Heart right ventricle (tissue), 16 donors: ENCODE results near the gene ISL2. TPM values are rescaled to one million over a fixed set of nuclear protein-coding genes. Genes with fewer than 3 reads are reported as not detected.

Experiments
- ATAC-seq, 8 donors: fragments of 200-7000 bp; cut with Tn5 transposase; one replicate each; pipeline ENCODE4 v1.9.1; 2020; ENCODE audit warnings: mild to moderate bottlenecking in 8 of 8, moderate library complexity in 8 of 8, moderate number of reproducible peaks in 1 of 8
- DNase-seq, 2 donors: peaks; one replicate each; pipeline ENCODE4 v3.0.0-alpha.2; 2020
- H3K27ac ChIP-seq, 10 donors: fragments of 200-600 bp; sonication (generic) in 2 of 10; one replicate each; pipeline versions ENCODE4 v1.5.0 to v1.8.0; 2020 to 2022; ENCODE audit warnings: mild to moderate bottlenecking in 3 of 10
- H3K27me3 ChIP-seq, 7 donors: fragments of 200-600 bp; one replicate each; pipeline ENCODE4 v1.8.0; 2021 to 2022; ENCODE audit warnings: mild to moderate bottlenecking in 2 of 7
- H3K36me3 ChIP-seq, 9 donors: fragments of 200-600 bp; sonication (generic) in 1 of 9; one replicate each; pipeline versions ENCODE4 v1.5.0 to v1.8.0; 2020 to 2022; ENCODE audit warnings: mild to moderate bottlenecking in 2 of 9
- H3K4me1 ChIP-seq, 9 donors: fragments of 200-600 bp; sonication (generic) in 1 of 9; one replicate each; pipeline versions ENCODE4 v1.5.0 to v1.8.0; 2020 to 2022; ENCODE audit warnings: mild to moderate bottlenecking in 4 of 9
- H3K4me3 ChIP-seq, 10 donors: fragments of 200-600 bp; sonication (generic) in 2 of 10; one replicate each; pipeline versions ENCODE4 v1.5.0 to v1.8.0; 2020 to 2022; ENCODE audit warnings: mild to moderate bottlenecking in 7 of 10, moderate library complexity in 2 of 10
- H3K9me3 ChIP-seq, 11 donors: fragments of 200-600 bp in 10 of 11; sonication (generic) in 2 of 11; one replicate each; pipeline versions ENCODE4 v1.5.0 to v1.8.0; 2013 to 2022; ENCODE audit warnings: mild to moderate bottlenecking in 2 of 11, control low read depth in 1 of 11, moderate library complexity in 1 of 11
- WGBS, 2 donors: extraction: QIAGEN DNeasy Blood & Tissue Kit; methylation state at CpG; one replicate each; pipeline ENCODE4 v1.1.7; 2013; ENCODE audit warnings: inconsistent platforms in 1 of 2; 5-methylcytosine and 5-hydroxymethylcytosine counted together
- intact Hi-C, 10 donors: fragments of 100-400 bp; cut with DNase I; formaldehyde crosslinking; loops; one replicate each; pipeline versions ENCODE4 v1.11.1 to v1.14.2; 2022
- polyA plus RNA-seq, 2 donors: library from polyadenylated mRNA; stranded (reverse); fragments of 200-250 nt; gene quantifications; one replicate each; pipeline ENCODE4 v1.2.3, GENCODE V29; 2013
- total RNA-seq, 10 donors: library from RNA; stranded (reverse); fragmentation: NEBNext Ultra II Directional in 3 of 10; extraction: Animal tissue kit (Norgen Biotek cat#: 25700) in 3 of 10; gene quantifications; one replicate each; pipeline versions ENCODE4 v1.2.1 to v1.2.4, GENCODE V29; 2021 to 2023
- TF ChIP-seq, protein P1 (sequence below), 9 donors: fragments of 200-600 bp; sonication (generic) in 2 of 9; IDR thresholded peaks; one replicate each; pipeline versions ENCODE4 v1.5.0 to v1.8.0; 2021 to 2022; ENCODE audit warnings: antibody characterized with exemption in 9 of 9, mild to moderate bottlenecking in 5 of 9, moderate library complexity in 1 of 9
- donor health status: Arrhythmogenic right ventricular cardiomyopathy.
- donor health status: ischemic (EF 13 %, LVEDD 7.1; RV severe dilation, severe dysfunction).
- donor health status: healthy with polysubstance abuse.
- donor health status: DM: no; HTN: yes; CAD: no.
- donor health status: DM: no; HTN: no; CAD: no.
- donor health status: ischemic (EF 25% LVEDD 6.9; RV normal size, moderate dysfunction).
- donor health status: ischemic (EF 25% LVEDD 5.7; RV mildly dilated, moderate dysfunction).
- donor health status: healthy.
- donor health status: DM: yes; HTN: yes; CAD: no.
- donor health status: Ischemic cardiomyopathy.
- donor health status: ischemic (EF 35%, LVEDD 5.7; RV mildly dilated, moderate dysfunction).
- donor health status: nonischemic (EF 11% LVEDD 7.7; RV severe dilation, severe dysfunction).
- donor health status: DM: yes; HTN: yes; CAD: no.
- donor health status: PGD.
- donor health status: ischemic (EF 29% LVEDD 5.4; RV normal size, mild dysfunction).
- donor health status: nonischemic (EF 23%, LVEDD 6.1; RV moderate dilation, normal function).

Gene ISL2
- total and polyA plus RNA-seq, 12 donors, result 0.16 TPM; not detected in 11

DNA sequence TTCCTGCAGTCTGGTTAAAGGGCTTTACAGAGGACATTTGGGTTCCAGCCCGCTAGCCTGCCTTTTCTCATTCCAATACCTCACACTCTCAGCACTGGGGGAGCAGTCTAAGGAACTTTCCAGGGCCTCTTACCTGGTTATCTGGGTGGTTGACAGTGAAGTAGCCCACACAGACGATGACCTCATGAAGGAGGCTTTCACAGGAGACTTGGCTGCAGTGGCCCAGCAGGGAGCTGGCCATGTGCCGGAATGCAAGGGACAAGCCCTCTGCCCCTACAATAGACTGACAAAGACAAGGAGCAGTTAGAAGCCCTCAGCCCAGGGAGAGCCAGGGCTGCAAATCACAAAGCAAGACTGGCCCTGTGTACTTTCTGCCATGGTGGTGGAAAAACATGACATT, 39.5 kb downstream of the ISL2 start:
- H3K27me3 ChIP-seq, result no peaks in the 10 kb centered on the region
- H3K4me1 ChIP-seq, result peaks cover 0 to 5% (median 0%) of the 10 kb centered on the region in 9 donors
- DNase-seq (peak; percentile 12 to 31), ATAC-seq (peak in 5 of 8 donors; percentile 42 to 62 (median 52))
- TF ChIP-seq, protein P1, sequence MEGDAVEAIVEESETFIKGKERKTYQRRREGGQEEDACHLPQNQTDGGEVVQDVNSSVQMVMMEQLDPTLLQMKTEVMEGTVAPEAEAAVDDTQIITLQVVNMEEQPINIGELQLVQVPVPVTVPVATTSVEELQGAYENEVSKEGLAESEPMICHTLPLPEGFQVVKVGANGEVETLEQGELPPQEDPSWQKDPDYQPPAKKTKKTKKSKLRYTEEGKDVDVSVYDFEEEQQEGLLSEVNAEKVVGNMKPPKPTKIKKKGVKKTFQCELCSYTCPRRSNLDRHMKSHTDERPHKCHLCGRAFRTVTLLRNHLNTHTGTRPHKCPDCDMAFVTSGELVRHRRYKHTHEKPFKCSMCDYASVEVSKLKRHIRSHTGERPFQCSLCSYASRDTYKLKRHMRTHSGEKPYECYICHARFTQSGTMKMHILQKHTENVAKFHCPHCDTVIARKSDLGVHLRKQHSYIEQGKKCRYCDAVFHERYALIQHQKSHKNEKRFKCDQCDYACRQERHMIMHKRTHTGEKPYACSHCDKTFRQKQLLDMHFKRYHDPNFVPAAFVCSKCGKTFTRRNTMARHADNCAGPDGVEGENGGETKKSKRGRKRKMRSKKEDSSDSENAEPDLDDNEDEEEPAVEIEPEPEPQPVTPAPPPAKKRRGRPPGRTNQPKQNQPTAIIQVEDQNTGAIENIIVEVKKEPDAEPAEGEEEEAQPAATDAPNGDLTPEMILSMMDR (IDR thresholded peaks at IDR 0.05), result no peak
- WGBS, 2 donors, result 79 to 89% methylated on average over 3 of the region's 3 CpGs
- H3K4me3 ChIP-seq, result no peak overlapping the region
- H3K9me3 ChIP-seq, result no peaks in the 10 kb centered on the region
- no peak overlapping the region for H3K27ac ChIP-seq
- peaks cover 0 to 51% (median 7%) of the 10 kb centered on the region in 9 donors for H3K36me3 ChIP-seq
- intact Hi-C loops, result no loop called here

DNA sequence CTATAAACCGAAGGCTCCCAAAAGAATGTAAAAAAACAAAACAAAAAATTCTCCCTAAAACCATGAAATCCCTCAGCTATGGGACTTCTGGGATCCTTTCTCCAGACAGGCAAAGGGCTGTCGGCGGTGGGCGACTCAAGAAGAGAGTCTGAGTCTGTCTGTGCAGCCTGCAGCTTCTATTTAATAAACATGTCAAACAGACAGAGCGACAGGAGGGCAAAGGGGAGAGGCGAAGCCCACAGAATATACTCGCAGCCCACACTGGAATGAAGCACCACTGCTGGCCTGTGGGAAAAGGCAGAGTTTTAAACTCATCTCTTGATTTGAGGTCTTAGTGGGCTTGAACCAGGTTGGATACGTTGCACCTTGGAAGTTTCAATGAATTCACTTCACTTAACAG, 40.2 kb downstream of the ISL2 start:
- H3K4me3 ChIP-seq, result no peak overlapping the region
- TF ChIP-seq, protein P1 (IDR thresholded peaks at IDR 0.05), result no peak
- intact Hi-C loops, result no loop called here
- 90 to 91% methylated on average over 8 of the region's 8 CpGs for WGBS, 2 donors
- peaks cover 0 to 5% (median 0%) of the 10 kb centered on the region in 9 donors for H3K4me1 ChIP-seq
- ATAC-seq (no peak), DNase-seq (no peak)
- peaks cover 0 to 54% (median 7%) of the 10 kb centered on the region in 9 donors for H3K36me3 ChIP-seq
- H3K27ac ChIP-seq, result no peak overlapping the region
- H3K27me3 ChIP-seq, result no peaks in the 10 kb centered on the region
- H3K9me3 ChIP-seq, result no peaks in the 10 kb centered on the region

DNA sequence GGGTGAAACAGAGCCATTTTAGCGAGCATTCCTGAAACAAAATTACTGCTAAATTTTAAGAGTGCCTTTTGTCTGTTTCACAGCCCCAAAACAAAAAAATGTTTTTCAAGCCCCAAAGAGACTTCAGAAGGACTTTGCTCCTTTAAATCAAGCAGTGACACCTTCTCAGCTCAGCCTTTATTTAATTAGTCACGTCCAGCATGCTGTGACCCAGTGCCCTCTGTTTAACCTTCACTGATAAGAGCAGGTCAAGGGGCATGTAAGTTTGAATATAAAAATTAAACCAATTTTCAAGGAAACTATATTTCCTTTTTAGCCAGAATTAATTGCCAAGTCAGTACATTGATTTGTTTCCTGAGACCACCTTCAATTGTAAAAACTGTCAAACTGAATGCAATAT, 40.6 kb downstream of the ISL2 start:
- peaks cover 0 to 50% (median 7%) of the 10 kb centered on the region in 9 donors for H3K36me3 ChIP-seq
- H3K4me3 ChIP-seq, result no peak overlapping the region
- intact Hi-C loops, result no loop called here
- no peaks in the 10 kb centered on the region for H3K9me3 ChIP-seq
- TF ChIP-seq, protein P1 (IDR thresholded peaks at IDR 0.05), result no peak
- H3K27me3 ChIP-seq, result no peaks in the 10 kb centered on the region
- peaks cover 0 to 5% (median 0%) of the 10 kb centered on the region in 9 donors for H3K4me1 ChIP-seq
- no peak overlapping the region for H3K27ac ChIP-seq
- ATAC-seq (no peak), DNase-seq (no peak)
- 65 to 71% methylated on average over 2 of the region's 2 CpGs for WGBS, 2 donors

DNA sequence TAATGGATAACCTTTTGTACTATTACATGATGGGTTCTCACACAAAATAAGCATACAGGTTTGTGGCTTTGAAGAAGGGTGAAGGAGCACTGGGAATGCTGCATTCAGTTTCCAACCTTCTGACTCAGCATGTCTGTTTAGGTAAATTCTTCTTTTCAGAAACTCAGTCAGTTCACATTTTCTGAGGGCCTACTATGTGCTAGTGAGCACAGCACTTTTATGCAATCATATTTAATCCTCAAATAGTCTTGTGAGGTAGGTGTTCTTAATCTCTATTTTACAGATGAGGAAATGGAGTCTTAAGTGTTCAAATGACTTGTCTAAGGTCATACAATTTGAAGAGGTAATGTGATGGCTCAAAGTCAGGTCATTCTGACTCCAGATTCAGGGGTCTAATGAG, 41.2 kb downstream of the ISL2 start:
- Histone ChIP-seq H3K27me3 (no peaks in the 10 kb centered on the region), H3K4me1 (peaks cover 0 to 5% (median 0%) of the 10 kb centered on the region in 9 donors), H3K4me3 (no peak overlapping the region), H3K36me3 (peaks cover 0 to 45% (median 4%) of the 10 kb centered on the region in 9 donors), H3K27ac (no peak overlapping the region), H3K9me3 (no peaks in the 10 kb centered on the region)
- DNase-seq, result no peak
- ATAC-seq, result no peak
- intact Hi-C loops, result no loop called here
- TF ChIP-seq, protein P1 (IDR thresholded peaks at IDR 0.05), result no peak
